Measurements from ENCODE around the gene TEX48. TPM values are rescaled to one million over a fixed set of nuclear protein-coding genes. Genes with fewer than 3 reads are reported as not detected.

Gene TEX48
- total RNA-seq, 1 experiment from 2014 or later: not detected

GRCh38 chr9:114690308-114690707, 8.3 kb upstream of the TEX48 start:
- peak overlapping the region; percentile 27 for H3K27ac Mint-ChIP-seq (ENCODE audit: unreplicated experiment)
- DNase-seq: peak; percentile 5
- BruUV-seq (replicated peaks): no TSS peak

GRCh38 chr9:114689813-114690212, 7.8 kb upstream of the TEX48 start:
- CTCF ChIA-PET: no interaction called here

More at GRCh38 chr9:114690308-114690707, 8.3 kb upstream of the TEX48 start:
- Mint-ChIP-seq H3K9me3 (ENCODE audit: low read depth, unreplicated experiment) (peaks cover 2% of the 10 kb centered on the region), H3K27me3 (ENCODE audit: unreplicated experiment) (peaks cover 12% of the 10 kb centered on the region), H3K4me3 (ENCODE audit: low read depth, unreplicated experiment) (no peak overlapping the region), H3K4me1 (ENCODE audit: low read depth, unreplicated experiment) (peaks cover 34% of the 10 kb centered on the region), H3K36me3 (ENCODE audit: insufficient read depth, unreplicated experiment) (no peaks in the 10 kb centered on the region)
- no peak for TF ChIP-seq CTCF (IDR thresholded peaks at IDR 0.05; ENCODE audit: unreplicated experiment)
- intact Hi-C loops (cut with micrococcal nuclease; ENCODE audit: unreplicated experiment): loop anchor here (5.0 kb wide), 1 partner anchor 87 kb away; no protein-coding TSS in a partner anchor
- CTCF ChIA-PET: interaction anchor here (0.8 kb wide), 1 partner anchor 8 kb away, joined by 3 read pairs; the partner anchor contains the start of gene TEX48

GRCh38 chr9:114688909-114689610, 7.1 kb upstream of the TEX48 start:
- no peak for TF ChIP-seq CTCF (IDR thresholded peaks at IDR 0.05; ENCODE audit: unreplicated experiment)
- Mint-ChIP-seq H3K4me3 (ENCODE audit: low read depth, unreplicated experiment) (no peak overlapping the region), H3K36me3 (ENCODE audit: insufficient read depth, unreplicated experiment) (no peaks in the 10 kb centered on the region), H3K4me1 (ENCODE audit: low read depth, unreplicated experiment) (peaks cover 28% of the 10 kb centered on the region), H3K27ac (ENCODE audit: unreplicated experiment) (no peak overlapping the region), H3K9me3 (ENCODE audit: low read depth, unreplicated experiment) (peaks cover 2% of the 10 kb centered on the region), H3K27me3 (ENCODE audit: unreplicated experiment) (peaks cover 12% of the 10 kb centered on the region)
- no TSS peak for BruUV-seq (replicated peaks)
- CTCF ChIA-PET: no interaction called here
- DNase-seq: no peak
- intact Hi-C loops (cut with micrococcal nuclease; ENCODE audit: unreplicated experiment): no loop called here

More at GRCh38 chr9:114689813-114690212, 7.8 kb upstream of the TEX48 start:
- Mint-ChIP-seq H3K27ac (ENCODE audit: unreplicated experiment) (peak overlapping the region; percentile 27), H3K9me3 (ENCODE audit: low read depth, unreplicated experiment) (peaks cover 2% of the 10 kb centered on the region), H3K4me3 (ENCODE audit: low read depth, unreplicated experiment) (no peak overlapping the region), H3K27me3 (ENCODE audit: unreplicated experiment) (peaks cover 12% of the 10 kb centered on the region), H3K4me1 (ENCODE audit: low read depth, unreplicated experiment) (peaks cover 34% of the 10 kb centered on the region), H3K36me3 (ENCODE audit: insufficient read depth, unreplicated experiment) (no peaks in the 10 kb centered on the region)
- no TSS peak for BruUV-seq (replicated peaks)
- no peak for DNase-seq
- no peak for TF ChIP-seq CTCF (IDR thresholded peaks at IDR 0.05; ENCODE audit: unreplicated experiment)
- intact Hi-C loops (cut with micrococcal nuclease; ENCODE audit: unreplicated experiment): loop anchor here (5.0 kb wide), 1 partner anchor 87 kb away; no protein-coding TSS in a partner anchor

- H3K36me3 Mint-ChIP-seq (ENCODE audit: insufficient read depth, unreplicated experiment): no peaks in the 10 kb centered on the region
- TF ChIP-seq CTCF (IDR thresholded peaks at IDR 0.05; ENCODE audit: unreplicated experiment): no peak
- peaks cover 2% of the 10 kb centered on the region for H3K9me3 Mint-ChIP-seq (ENCODE audit: low read depth, unreplicated experiment)
- no peak overlapping the region for H3K27ac Mint-ChIP-seq (ENCODE audit: unreplicated experiment)
- no peak for DNase-seq
- intact Hi-C loops (cut with micrococcal nuclease; ENCODE audit: unreplicated experiment): no loop called here
- peaks cover 25% of the 10 kb centered on the region for H3K4me1 Mint-ChIP-seq (ENCODE audit: low read depth, unreplicated experiment)
- BruUV-seq (replicated peaks): no TSS peak
- CTCF ChIA-PET: interaction anchor here (0.6 kb wide), 1 partner anchor 10 kb away, joined by 3 read pairs; no protein-coding TSS in a partner anchor
- peaks cover 12% of the 10 kb centered on the region for H3K27me3 Mint-ChIP-seq (ENCODE audit: unreplicated experiment)
- H3K4me3 Mint-ChIP-seq (ENCODE audit: low read depth, unreplicated experiment): no peak overlapping the region
Measured at GRCh38 chr9:114688379-114688778, 6.4 kb upstream of the TEX48 start.

Data from Calu3 (cell line).